Measurements from ENCODE around the gene SGTA.

SGTA gene

DNA sequence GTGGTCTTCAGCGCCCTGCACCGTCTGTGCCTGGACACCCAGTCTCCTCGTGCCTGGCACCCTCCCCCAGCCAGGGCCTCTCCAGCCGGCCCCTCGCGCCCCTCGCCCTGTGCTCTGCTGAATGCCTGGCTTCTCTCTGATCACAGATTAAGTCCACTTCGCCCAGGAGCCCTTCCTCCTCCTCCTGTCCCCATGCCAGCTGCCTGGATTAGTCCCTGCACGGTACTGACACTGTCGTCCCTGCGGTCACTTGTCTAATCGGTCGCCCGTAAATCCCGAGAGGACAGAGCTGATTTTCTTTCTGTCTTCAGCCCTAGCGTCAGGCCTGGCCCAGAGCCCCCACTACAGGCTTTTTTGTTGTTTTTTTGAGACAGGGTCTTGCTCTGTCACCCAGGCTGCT, 8.8 kb upstream of the SGTA start:
- TF ChIP-seq, protein P1, sequence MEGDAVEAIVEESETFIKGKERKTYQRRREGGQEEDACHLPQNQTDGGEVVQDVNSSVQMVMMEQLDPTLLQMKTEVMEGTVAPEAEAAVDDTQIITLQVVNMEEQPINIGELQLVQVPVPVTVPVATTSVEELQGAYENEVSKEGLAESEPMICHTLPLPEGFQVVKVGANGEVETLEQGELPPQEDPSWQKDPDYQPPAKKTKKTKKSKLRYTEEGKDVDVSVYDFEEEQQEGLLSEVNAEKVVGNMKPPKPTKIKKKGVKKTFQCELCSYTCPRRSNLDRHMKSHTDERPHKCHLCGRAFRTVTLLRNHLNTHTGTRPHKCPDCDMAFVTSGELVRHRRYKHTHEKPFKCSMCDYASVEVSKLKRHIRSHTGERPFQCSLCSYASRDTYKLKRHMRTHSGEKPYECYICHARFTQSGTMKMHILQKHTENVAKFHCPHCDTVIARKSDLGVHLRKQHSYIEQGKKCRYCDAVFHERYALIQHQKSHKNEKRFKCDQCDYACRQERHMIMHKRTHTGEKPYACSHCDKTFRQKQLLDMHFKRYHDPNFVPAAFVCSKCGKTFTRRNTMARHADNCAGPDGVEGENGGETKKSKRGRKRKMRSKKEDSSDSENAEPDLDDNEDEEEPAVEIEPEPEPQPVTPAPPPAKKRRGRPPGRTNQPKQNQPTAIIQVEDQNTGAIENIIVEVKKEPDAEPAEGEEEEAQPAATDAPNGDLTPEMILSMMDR (IDR thresholded peaks at IDR 0.05), result no peak
- no peak for DNase-seq (ENCODE audit: low spot score)
- Histone ChIP-seq H3K4me3 (no peak overlapping the region), H3K27ac (no peak overlapping the region)

DNA sequence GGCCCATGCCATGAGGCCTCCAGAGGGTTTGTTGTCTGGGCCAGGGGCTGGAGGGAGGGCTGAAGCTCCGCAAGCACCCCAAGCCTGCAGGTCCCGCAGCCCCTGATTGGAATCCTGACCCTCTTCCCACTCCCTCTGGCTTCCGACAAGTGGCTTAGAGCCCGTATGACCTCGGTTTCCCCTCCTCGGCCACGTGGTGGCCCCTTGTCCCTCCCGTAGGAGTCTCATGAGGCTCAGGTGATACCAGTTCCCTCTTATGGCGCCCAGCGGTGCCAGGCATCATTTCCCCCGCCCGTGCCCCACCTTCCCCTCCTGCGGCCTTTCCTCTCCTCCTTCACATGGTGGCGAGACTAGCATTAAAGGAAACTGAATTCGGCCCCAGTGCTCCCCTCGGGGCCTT, 8.4 kb upstream of the SGTA start:
- no peak overlapping the region for H3K4me3 ChIP-seq
- H3K27ac ChIP-seq, result no peak overlapping the region
- DNase-seq (ENCODE audit: low spot score), result no peak
- TF ChIP-seq, protein P1 (IDR thresholded peaks at IDR 0.05), result no peak

DNA sequence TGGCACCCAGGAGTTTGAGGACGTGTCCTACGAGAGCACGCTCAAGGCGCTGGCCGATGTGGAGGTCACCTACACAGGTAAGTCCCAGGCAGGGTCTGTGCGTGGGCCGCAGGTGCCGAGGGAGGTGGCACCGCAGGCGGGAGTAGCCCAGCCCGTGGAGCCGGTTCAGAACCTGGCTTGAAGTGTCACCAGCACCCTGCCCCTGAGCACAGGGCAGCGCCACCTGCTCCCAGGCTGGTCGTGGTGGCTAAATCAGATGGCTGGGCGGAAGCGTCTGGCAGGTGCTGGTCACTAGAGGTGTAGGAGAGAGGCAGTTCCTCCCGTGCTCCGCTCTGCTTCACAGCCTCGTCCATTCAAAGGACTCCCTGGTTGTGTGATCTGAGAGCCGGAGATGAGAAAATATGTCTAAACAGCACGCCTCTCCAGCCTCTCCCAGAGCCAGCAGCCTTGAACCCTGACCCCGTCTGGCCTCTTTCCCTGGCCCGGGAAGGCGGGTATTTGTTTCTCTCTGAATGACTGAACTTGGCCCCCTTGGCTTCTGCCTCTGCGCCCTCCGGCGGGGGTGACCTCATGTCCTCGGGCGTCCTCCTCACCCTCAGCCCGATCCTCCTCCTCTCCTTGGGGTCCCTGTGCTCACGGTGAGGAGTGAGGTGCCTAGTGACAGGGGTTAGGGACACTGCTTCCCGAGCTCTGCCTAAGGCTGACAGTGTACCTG, 7.6 kb upstream of the SGTA start:
- Histone ChIP-seq H3K27ac (no peak overlapping the region), H3K4me3 (no peak overlapping the region)
- no peak for DNase-seq (ENCODE audit: low spot score)
- TF ChIP-seq, protein P1 (IDR thresholded peaks at IDR 0.05), result no peak

DNA sequence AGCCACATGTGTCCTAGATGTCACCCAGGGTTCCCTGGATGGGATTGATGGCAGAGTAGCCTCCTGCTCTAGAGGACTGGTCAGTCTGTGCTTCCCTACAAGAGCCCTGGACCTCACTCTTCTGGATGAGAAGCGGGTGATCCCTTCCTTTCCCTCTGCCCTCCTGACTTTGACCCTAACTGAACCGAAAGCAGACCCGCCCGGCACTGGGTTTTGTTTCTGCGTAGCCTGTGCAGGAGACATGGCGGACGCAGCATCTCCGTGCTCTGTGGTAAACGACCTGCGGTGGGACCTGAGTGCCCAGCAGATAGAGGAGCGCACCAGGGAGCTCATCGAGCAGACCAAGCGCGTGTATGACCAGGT, 7.1 kb upstream of the SGTA start:
- no peak for DNase-seq (ENCODE audit: low spot score)
- no peak overlapping the region for H3K27ac ChIP-seq
- TF ChIP-seq, protein P1 (IDR thresholded peaks at IDR 0.05), result no peak
- H3K4me3 ChIP-seq, result no peak overlapping the region

DNA sequence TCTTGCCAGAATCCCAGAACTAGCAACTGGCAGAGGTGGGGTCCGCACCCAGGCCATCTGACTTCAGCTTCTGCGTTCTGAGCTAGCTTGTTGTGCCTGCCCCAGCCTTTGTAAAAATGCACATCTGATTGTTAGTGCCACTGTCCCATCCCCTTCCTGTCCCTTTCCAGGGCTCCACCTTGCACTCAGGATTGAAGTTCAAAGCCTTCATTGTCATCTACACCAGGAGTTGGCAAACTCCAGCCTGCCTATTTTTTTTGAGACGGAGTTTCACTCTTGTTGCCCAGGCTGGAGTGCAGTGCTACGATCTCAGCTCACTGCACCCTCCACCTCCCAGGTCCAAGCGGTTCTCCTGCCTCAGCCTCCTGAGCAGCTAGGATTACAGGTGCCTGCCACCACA, 5.2 kb upstream of the SGTA start:
- no peak for DNase-seq (ENCODE audit: low spot score)
- TF ChIP-seq, protein P1 (IDR thresholded peaks at IDR 0.05), result no peak
- Histone ChIP-seq H3K4me3 (no peak overlapping the region), H3K27ac (no peak overlapping the region)

DNA sequence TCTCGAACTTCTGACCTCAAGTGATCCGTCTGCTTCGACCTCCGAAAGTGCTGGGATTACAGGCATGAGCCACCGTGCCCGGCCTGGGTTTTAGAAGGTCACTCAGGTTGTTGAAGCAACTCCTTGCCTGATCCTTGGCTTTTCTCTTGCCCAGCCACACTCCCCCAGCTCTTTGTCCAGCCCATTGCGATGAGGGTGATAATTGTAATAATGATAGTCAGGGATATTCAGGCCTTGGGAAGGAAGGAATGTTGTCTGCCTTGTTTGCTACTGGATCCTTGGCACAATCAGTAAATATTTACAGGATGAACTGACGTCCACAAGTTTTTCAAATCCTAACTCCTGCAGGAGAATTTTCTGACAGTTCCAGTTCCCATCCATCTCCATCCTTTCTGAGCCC, 4.0 kb upstream of the SGTA start:
- no peak overlapping the region for H3K27ac ChIP-seq
- DNase-seq (ENCODE audit: low spot score), result no peak
- TF ChIP-seq, protein P1 (IDR thresholded peaks at IDR 0.05), result no peak
- no peak overlapping the region for H3K4me3 ChIP-seq

DNA sequence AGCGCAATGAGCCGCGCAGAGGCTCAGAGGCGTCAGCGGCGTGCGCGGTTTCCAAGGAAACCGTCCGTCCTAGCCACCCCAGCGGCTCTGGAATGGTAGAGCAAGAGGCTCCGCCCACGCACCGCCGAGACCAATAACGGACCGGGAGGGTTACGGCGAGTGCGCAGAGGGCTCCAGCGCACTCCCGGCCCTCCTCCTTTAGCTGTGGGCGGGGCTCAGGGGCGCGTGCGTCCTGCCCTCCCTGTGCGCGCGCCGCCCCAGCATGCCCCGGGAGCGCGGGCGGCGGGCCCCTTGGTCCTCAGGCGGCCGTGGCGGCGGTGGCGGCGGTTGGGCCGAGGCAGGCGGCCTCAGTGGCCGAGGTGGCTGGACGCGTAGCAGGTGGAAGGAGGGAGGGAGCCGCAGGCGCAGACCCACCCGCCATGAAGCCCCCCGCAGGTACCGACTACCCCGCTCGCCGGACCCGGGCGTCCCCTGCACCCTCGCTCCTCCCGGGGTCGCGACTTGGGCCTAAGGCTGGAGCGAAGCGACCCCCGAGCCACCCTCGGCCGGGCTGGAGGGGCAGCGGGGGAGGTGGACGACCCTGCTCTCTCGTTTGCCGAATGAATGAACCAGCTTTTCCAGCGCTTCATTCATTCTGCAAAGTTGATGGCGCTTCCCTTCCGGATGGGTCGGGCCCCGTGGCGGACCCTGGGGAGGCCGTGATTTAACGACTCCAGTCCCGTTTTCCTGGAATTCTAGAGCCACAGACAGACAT, 2.3 kb upstream of the SGTA start, which contains the start of gene THOP1:
TSS of gene THOP1 (plus strand) at position 260 of the 754 bp plus-strand sequence. CDS start at position 420, 160 bp downstream.
- Histone ChIP-seq H3K27ac (peak within 1 kb of the TSS in 1 of 2 donors; percentile 70), H3K4me3 (peak within 1 kb of the TSS; percentile 93)
- TF ChIP-seq, protein P1 (IDR thresholded peaks at IDR 0.05), result no peak
- peak; percentile 97 for DNase-seq (ENCODE audit: low spot score)

All from coronary artery (tissue), 2 donors.